Activated CD8-positive, alpha-beta T cell treated with anti-CD3 and anti-CD28 coated beads for 36 hours (primary cell): Measurements from ENCODE around the gene SLC27A6. TPM values are rescaled to one million over a fixed set of nuclear protein-coding genes. Genes with fewer than 3 reads are reported as not detected.

Experiments
- ATAC-seq: fragments of 200-7000 bp; cut with Tn5 transposase; one replicate; pipeline ENCODE4 v1.10.0; 2021; ENCODE audit warnings: mild to moderate bottlenecking, moderate library complexity
- CTCF ChIA-PET: fragments of 350-600 bp; sonication (Branson Sonifier 250); formaldehyde crosslinking; loops from one replicate; lab custom pipeline; 2021; ENCODE audit warnings: antibody characterized with exemption; lab: Charles Lee
- POLR2A ChIA-PET: fragments of 350-600 bp; sonication (Branson Sonifier 250); formaldehyde crosslinking; loops from one replicate; lab custom pipeline; 2021; ENCODE audit warnings: antibody characterized with exemption; lab: Charles Lee
- DNase-seq: peaks from one replicate; pipeline ENCODE4 v3.0.0-alpha.2; 2020
- H3K27ac Mint-ChIP-seq: one replicate; pipeline ENCODE4 v1.8.0; 2021; ENCODE audit warnings: mild to moderate bottlenecking, mixed read lengths
- H3K27me3 Mint-ChIP-seq: one replicate; pipeline ENCODE4 v1.8.0; 2021; ENCODE audit warnings: mixed read lengths
- H3K36me3 Mint-ChIP-seq: one replicate; pipeline ENCODE4 v1.8.0; 2021; ENCODE audit warnings: low read depth, mixed read lengths
- H3K4me1 Mint-ChIP-seq: one replicate; pipeline ENCODE4 v1.8.0; 2021; ENCODE audit warnings: low read depth, mixed read lengths
- H3K4me3 Mint-ChIP-seq: one replicate; pipeline ENCODE4 v1.8.0; 2021; ENCODE audit warnings: mild to moderate bottlenecking, moderate library complexity, mixed read lengths
- H3K9me3 Mint-ChIP-seq: one replicate; pipeline ENCODE4 v1.8.0; 2021; ENCODE audit warnings: mixed read lengths
- CTCF ChIP-seq: fragments of 200-600 bp; IDR thresholded peaks from one replicate; pipeline ENCODE4 v1.8.0; 2022; ENCODE audit warnings: antibody characterized with exemption, mild to moderate bottlenecking
- intact Hi-C: fragments of 100-400 bp; cut with micrococcal nuclease; formaldehyde crosslinking; loops from one replicate; pipeline ENCODE4 v1.10.0; 2022
- total RNA-seq, 2 experiments: library from RNA; stranded (reverse); gene quantifications; one replicate each; pipeline ENCODE4 v1.2.3, GENCODE V29; 2021

SLC27A6 gene
- total RNA-seq, 2 experiments from 2014 or later = not detected

GRCh38 chr5:129053438-129053837, 88.2 kb downstream of the SLC27A6 start:
- H3K9me3 Mint-ChIP-seq = no peaks in the 10 kb centered on the region
- no peaks in the 10 kb centered on the region for H3K4me1 Mint-ChIP-seq
- ChIA-PET CTCF (interaction anchor here (0.7 kb wide), 2 partner anchors 100 to 147 kb away, joined by 3 to 4 read pairs; no protein-coding TSS in a partner anchor), POLR2A (no interaction called here)
- no peak overlapping the region for H3K27ac Mint-ChIP-seq
- no peak for TF ChIP-seq CTCF
- no peaks in the 10 kb centered on the region for H3K36me3 Mint-ChIP-seq
- ATAC-seq = no peak
- H3K27me3 Mint-ChIP-seq = peaks cover 15% of the 10 kb centered on the region
- intact Hi-C loops = no loop called here
- DNase-seq = no peak
- H3K4me3 Mint-ChIP-seq = no peak overlapping the region

GRCh38 chr5:129057329-129057728, 92.0 kb downstream of the SLC27A6 start:
- no peak for TF ChIP-seq CTCF
- Mint-ChIP-seq H3K4me3 (no peak overlapping the region), H3K36me3 (no peaks in the 10 kb centered on the region), H3K4me1 (no peaks in the 10 kb centered on the region), H3K27ac (no peak overlapping the region), H3K9me3 (no peaks in the 10 kb centered on the region), H3K27me3 (peaks cover 15% of the 10 kb centered on the region)
- intact Hi-C loops = no loop called here
- ChIA-PET CTCF (no interaction called here), POLR2A (no interaction called here)
- DNase-seq (no peak), ATAC-seq (no peak)

- ATAC-seq (no peak), DNase-seq (no peak)
- intact Hi-C loops = no loop called here
- POLR2A ChIA-PET = no interaction called here
- no peaks in the 10 kb centered on the region for H3K9me3 Mint-ChIP-seq
- H3K4me1 Mint-ChIP-seq = no peaks in the 10 kb centered on the region
- CTCF ChIA-PET = no interaction called here
- TF ChIP-seq CTCF = no peak
- H3K27me3 Mint-ChIP-seq = peaks cover 1% of the 10 kb centered on the region
- no peak overlapping the region for H3K27ac Mint-ChIP-seq
- no peak overlapping the region for H3K4me3 Mint-ChIP-seq
- H3K36me3 Mint-ChIP-seq = no peaks in the 10 kb centered on the region
Measured at GRCh38 chr5:129061849-129062248, 96.6 kb downstream of the SLC27A6 start.

GRCh38 chr5:129063483-129064113, 98.3 kb downstream of the SLC27A6 start:
- intact Hi-C loops = no loop called here
- Mint-ChIP-seq H3K27me3 (peaks cover 1% of the 10 kb centered on the region), H3K4me1 (no peaks in the 10 kb centered on the region), H3K27ac (no peak overlapping the region), H3K36me3 (no peaks in the 10 kb centered on the region), H3K9me3 (no peaks in the 10 kb centered on the region), H3K4me3 (no peak overlapping the region)
- DNase-seq = no peak
- CTCF ChIA-PET = no interaction called here
- POLR2A ChIA-PET = interaction anchor here (0.7 kb wide), 1 partner anchor 147 kb away, joined by 3 read pairs; no protein-coding TSS in a partner anchor
- ATAC-seq = no peak
- no peak for TF ChIP-seq CTCF

- H3K36me3 Mint-ChIP-seq = no peaks in the 10 kb centered on the region
- no peak for TF ChIP-seq CTCF
- H3K4me1 Mint-ChIP-seq = no peaks in the 10 kb centered on the region
- POLR2A ChIA-PET = no interaction called here
- no peak overlapping the region for H3K4me3 Mint-ChIP-seq
- DNase-seq (no peak), ATAC-seq (no peak)
- H3K27me3 Mint-ChIP-seq = peaks cover 2% of the 10 kb centered on the region
- CTCF ChIA-PET = no interaction called here
- no peaks in the 10 kb centered on the region for H3K9me3 Mint-ChIP-seq
- intact Hi-C loops = no loop called here
- H3K27ac Mint-ChIP-seq = no peak overlapping the region
Measured at GRCh38 chr5:129065721-129066120, 100.4 kb downstream of the SLC27A6 start.
